ENCODE data around the gene ARHGAP24.
A peak's percentile ranks its signal among the peaks of the same experiment; 100 is the strongest.
"Not testable (repeated sequence)": the region's sequence is repeated elsewhere in the genome, so short reads cannot be mapped to it uniquely, and the experiment has no call there.

ARHGAP24 gene

GRCh38 chr4:85659610-85660218 is 184.8 kb downstream of the ARHGAP24 start:
- DNase-seq, result no peak

- not testable (repeated sequence) for DNase-seq
Observed at GRCh38 chr4:85666625-85667024, 191.7 kb downstream of the ARHGAP24 start.

DNA sequence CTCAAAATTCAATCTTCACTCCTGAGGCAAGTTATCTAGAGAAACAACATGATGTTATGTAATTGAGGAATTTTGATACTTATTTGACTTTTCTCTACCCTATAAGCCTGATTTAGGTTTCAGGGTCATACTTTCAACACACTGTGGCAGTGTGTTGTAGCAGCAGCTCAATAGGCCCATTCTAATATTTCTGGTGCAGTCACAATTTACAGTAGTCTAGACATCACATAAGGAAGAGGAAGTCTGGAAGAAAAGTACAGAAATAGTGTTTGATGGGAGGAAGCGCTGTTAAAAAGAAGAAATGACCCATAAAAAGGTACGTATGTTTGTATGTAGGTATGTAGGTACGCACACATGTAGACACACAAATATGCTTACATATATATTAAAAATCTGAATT is 194.3 kb downstream of the ARHGAP24 start:
- no peak for DNase-seq

DNA sequence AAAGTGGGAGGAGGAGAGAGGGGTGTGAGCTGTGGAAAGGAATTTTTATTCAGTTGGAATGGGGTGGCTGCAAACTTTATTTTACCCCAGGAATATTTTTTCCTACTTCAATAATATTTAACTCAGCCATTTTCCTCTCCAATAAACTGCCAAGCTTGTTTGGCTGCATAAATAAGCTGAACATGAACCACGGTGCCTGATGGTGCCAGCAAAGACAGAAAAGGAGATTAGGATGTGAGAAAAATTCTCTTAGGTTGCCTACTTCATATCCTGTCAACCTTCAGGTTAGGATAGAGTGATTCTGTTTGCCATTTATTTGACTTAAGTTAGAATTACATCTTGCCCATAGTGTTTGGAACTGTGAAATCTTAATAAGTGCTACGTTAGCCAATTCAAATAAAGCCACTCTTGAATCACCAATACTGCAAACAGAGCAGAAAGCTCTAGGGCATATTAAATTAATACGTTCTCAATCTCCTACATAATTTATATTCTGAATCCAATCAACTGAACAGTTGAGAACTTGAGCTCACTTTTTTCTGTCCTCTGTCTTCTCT is 195.1 kb downstream of the ARHGAP24 start:
- DNase-seq, result no peak

GRCh38 chr4:85671120-85671519 is 196.2 kb downstream of the ARHGAP24 start:
- DNase-seq, result no peak

DNA sequence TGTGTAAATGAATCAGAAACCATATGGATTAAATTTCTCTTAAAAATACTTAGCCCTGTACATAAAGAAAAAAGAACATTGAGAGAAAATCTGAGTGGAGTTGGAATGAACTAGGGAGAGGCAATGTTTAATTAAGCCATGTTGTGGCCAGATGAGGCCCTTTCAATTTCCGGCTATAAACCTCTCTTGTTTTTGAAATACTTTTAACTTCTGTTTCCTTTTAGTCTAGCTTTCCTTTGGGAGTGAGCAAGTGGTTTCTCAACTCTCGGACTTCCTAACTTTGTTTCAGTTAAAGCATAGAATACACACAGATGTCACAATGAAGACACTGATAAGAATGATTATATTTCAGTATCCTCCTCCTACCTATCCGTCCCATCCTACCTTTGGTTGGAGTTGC is 197.2 kb downstream of the ARHGAP24 start:
- DNase-seq, result no peak

DNA sequence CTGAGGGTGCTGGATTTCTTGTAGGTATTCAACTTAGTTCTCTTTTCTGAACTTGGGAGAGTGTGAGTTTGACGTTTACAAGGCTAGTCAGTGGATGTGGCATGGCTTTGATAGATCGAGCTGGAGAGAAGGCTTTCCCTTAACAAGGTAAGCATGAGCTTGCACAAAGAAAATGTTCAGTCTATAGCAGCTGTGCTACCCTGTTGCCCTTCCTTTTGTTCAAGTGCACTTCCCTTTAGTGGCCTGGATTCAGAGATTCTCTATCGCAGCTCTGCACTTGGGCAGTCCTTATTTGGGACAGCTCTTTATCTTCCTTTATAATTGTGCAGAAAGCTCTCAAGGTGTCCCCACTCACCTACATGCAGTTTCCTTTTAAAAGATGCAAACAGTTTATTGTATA is 198.0 kb downstream of the ARHGAP24 start:
- no peak for DNase-seq

DNA sequence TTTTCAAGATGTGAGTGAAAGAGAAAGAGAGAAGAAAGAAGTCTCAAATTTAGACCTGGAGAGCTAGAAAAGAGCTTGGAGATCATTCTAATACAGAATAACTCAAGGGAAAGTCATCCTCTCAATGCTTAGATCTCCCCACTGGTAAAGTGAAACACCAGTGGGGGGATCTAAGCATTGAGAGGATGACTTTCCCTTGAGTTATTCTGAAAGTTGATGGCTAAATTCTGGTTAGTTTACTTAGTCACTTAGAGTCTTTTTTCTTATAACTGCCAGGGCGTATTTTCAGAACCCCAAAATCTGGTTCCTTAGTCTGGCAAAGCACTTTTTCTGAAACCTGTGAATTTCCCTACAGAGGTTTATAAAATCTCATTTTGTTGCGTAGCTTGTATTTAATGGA is 198.6 kb downstream of the ARHGAP24 start:
- DNase-seq, result no peak

GRCh38 chr4:85675076-85676049 is 200.4 kb downstream of the ARHGAP24 start:
- DNase-seq, result peak; percentile 29

DNA sequence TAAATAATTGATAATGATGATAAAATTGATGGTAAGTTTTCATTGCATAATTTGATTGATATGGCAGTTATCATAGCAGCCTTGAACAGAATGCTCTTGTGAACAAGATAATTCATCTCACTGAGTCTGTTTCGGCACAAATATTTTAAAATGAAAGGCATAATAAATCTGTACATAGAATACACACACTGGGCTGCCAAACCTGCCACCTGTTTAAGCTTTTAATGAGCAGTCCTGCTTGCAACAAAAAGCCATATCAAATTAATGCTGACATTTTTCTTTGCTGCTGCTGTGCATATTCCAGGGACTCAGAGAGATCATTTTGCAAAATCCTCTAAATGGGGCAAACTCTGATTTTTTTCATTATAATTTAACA is 201.1 kb downstream of the ARHGAP24 start:
- peak; percentile 7 for DNase-seq

GRCh38 chr4:85676850-85677590 is 202.1 kb downstream of the ARHGAP24 start:
- DNase-seq, result peak; percentile 58

DNA sequence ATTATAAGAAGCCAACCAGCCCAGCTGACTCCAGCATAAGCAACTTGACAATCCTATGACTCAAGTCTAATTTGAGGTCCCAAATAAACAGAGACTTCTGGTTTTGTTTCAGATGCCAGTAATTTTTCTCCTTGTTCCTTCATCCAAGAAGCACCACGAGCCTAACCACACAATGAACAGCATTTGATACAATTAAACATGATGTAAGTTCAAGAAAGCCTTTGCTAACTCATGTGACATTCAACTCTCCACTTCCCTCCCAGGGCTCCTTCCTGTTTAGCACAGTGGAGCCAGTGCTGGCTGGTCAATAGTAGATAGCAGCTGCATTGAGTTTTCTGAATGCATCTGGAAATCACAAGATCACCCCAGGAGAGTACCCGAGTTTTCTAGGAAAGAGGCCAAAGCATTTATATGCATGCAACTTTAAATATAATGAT is 206.3 kb downstream of the ARHGAP24 start:
- DNase-seq, result no peak

DNA sequence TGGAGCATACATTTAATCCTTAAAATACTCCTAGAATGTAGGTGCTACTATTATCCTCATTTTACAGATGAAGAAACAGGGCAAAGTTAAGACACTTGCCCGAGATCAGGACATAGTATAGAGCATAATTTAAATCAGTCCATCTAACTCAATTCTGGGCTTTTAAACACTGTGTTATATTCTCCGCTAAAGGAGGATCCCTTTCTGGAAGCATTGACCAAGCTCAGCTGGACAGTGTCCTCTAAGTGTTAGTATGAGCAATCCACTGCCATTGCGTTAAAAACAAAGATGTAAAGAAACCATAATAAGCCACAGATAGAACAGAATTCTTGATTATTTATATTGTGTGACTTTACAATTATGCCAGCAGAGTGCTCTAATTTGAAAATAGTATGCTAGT is 207.0 kb downstream of the ARHGAP24 start:
- no peak for DNase-seq

DNA sequence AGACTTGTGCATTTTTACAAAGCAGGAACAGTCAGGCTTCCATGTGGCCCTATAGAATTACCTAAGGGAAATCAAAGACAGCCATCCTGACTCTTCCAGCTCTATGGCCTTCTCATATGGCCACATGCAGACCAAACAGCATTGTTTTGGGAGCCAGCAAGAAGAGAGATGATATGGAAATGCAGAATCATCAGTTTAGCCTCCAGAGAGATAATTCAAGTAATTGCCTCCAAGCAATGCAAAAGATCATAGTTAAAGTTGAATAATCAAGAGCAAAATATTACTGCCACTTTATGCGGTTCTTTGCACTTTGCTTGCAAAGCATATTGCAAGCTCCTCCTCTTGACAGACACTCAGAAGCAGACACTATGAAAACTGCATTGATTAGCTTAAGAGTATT is 207.4 kb downstream of the ARHGAP24 start:
- DNase-seq, result no peak

GRCh38 chr4:85684676-85685075 is 209.7 kb downstream of the ARHGAP24 start:
- DNase-seq, result no peak

- no peak for DNase-seq
Observed at GRCh38 chr4:85686398-85686797, 211.4 kb downstream of the ARHGAP24 start.

- no peak for DNase-seq
Observed at GRCh38 chr4:85688055-85688740, 213.2 kb downstream of the ARHGAP24 start.

DNA sequence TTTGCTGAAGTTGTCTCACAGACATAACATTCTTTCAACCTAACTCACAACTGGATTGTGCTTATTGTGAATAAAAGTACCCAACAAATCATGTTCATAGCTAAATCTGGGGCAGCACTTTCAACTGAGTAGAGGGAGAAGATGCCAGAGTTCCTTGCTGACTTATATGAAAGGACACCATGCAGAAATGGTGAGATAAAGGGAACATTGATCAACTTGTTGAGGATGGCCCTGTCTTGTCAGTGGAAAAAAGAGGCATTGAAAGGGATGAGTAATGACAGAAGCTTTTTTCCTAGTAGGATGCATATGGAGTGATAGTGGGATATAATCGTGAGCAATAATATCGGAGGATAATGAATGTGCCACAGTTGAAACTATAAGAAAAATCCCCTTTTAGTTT is 221.7 kb downstream of the ARHGAP24 start:
- DNase-seq, result no peak

- no peak for DNase-seq
Observed at GRCh38 chr4:85697854-85698253, 222.9 kb downstream of the ARHGAP24 start.

GRCh38 chr4:85700362-85700761 is 225.4 kb downstream of the ARHGAP24 start:
- DNase-seq, result no peak

- DNase-seq, result no peak
Observed at GRCh38 chr4:85701861-85702321, 226.9 kb downstream of the ARHGAP24 start.

DNA sequence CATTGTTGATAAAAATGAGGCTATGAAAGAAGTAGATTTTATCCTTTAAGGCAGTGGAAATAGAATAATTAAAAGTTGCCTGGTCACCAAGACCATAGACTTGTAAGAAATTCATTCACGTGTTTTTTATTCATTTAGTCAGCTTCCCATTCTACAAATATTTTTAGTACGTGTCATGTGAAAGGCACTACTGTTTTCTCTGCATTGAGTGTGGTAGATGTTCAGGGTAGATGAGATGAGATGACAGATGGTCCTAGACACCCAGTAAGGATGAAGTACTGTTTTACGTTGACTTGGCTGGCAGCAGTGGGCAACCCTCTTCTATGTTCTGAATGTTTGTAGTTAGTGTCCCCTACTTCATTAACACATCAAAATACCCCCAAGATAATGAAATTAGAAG is 228.1 kb downstream of the ARHGAP24 start:
- no peak for DNase-seq

DNA sequence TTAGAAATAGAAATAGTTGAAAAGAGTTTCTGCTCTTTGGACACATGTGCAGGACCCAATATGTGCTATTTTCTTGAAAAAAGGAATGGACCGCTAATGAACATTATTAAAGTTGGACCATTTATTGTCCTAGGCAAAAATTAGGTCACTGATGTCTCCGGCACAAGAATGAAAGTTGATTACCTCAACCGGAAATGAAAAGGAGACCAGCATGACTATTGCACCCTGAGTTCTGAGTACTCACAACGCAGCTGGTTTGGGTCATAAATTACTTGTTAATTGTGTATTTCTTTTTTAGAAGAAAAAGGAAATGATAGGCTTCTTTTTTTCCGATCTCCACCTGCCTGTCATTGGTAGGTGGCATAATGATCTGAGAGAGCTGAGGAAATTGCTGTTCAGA is 232.7 kb downstream of the ARHGAP24 start:
- DNase-seq, result no peak
